K562 (cell line): ENCODE results near the gene COL1A2. TPM values are rescaled to one million over a fixed set of nuclear protein-coding genes. Genes with fewer than 3 reads are reported as not detected.

Source experiments
- ATAC-seq: fragments of 200-7000 bp; cut with Tn5 transposase; 3 replicates; pipeline ENCODE4 v1.9.1; 2020; ENCODE audit warnings: moderate library complexity
- BruUV-seq: library from RNA; stranded (reverse); fragments of 400-500 nt; replicated peaks from 2 replicates; lab custom pipeline; 2021; lab: Mats Ljungman, UMichigan
- CTCF ChIA-PET: fragments of 300-600 bp; formaldehyde crosslinking; extraction: SDS; loops from one replicate; lab custom pipeline; 2021; ENCODE audit warnings: low intra/inter-chr PET ratio; lab: Yijun Ruan, JAX
- POLR2A ChIA-PET: fragments of 300-600, 350-650 bp; sonication (Branson Sonifier 250); formaldehyde crosslinking; extraction: SDS; loops from one replicate; lab custom pipeline; 2021; ENCODE audit warnings: antibody characterized with exemption, inconsistent platforms; lab: Yijun Ruan, JAX
- DNase-seq, 4 experiments: peaks; one replicate each; pipeline versions ENCODE4 v3.0.0 to v3.0.0-alpha.2; 2011 to 2018; ENCODE audit warnings: low spot score in 3 of 4, mixed read lengths in 3 of 4; ENCODE audit errors: extremely low read depth in 1 of 4
- FAIRE-seq: peaks from 2 replicates; lab custom pipeline; 2011; peaks lifted over from hg19 to GRCh38; lab: Jason Lieb, UNC
- H2AFZ ChIP-seq: 2 replicates; pipeline ENCODE4 v1.6.0; 2011; ENCODE audit warnings: low read depth, low read length, control low read depth, inconsistent platforms
- H3K27ac ChIP-seq: fragments of 200-600 bp; 3 replicates; pipeline ENCODE4 v1.8.0; 2011; ENCODE audit warnings: low read depth, mild to moderate bottlenecking, control low read depth, inconsistent platforms, low read length, moderate library complexity, mixed read lengths; ENCODE audit errors: extremely low read depth
- H3K27me3 ChIP-seq, 2 experiments: fragments of 300-600 bp in 1 of 2; 2 replicates in 1 of 2; 3 replicates in 1 of 2; pipeline versions ENCODE4 v1.6.0 to v1.8.0; 2011; ENCODE audit warnings: inconsistent platforms in 2 of 2, low read length in 2 of 2, mild to moderate bottlenecking in 1 of 2, mixed read lengths in 1 of 2, moderate library complexity in 1 of 2; ENCODE audit not compliant: control insufficient read depth in 2 of 2, insufficient read depth in 2 of 2
- H3K36me3 ChIP-seq: fragments of 300-600 bp; 3 replicates; pipeline ENCODE4 v1.8.0; 2011; ENCODE audit warnings: mild to moderate bottlenecking, low read length, inconsistent platforms; ENCODE audit not compliant: control insufficient read depth, insufficient read depth
- H3K4me1 ChIP-seq, 2 experiments: fragments of 200-600 bp in 1 of 2; replicated peaks in 1 of 2; 2 replicates in 1 of 2; 3 replicates in 1 of 2; pipeline versions ENCODE4 v1.5.1 to v1.8.0; 2011; ENCODE audit warnings: inconsistent platforms in 2 of 2, low read length in 2 of 2, mild to moderate bottlenecking in 1 of 2, mixed read lengths in 1 of 2, moderate library complexity in 1 of 2; ENCODE audit not compliant: control insufficient read depth in 2 of 2, insufficient read depth in 2 of 2
- H3K4me2 ChIP-seq: 2 replicates; pipeline ENCODE4 v1.6.1; 2011; ENCODE audit warnings: low read length, control low read depth, inconsistent platforms, mixed read lengths; ENCODE audit not compliant: insufficient read depth
- H3K4me3 ChIP-seq: fragments of 200-600 bp; sonication (generic), shearing (Covaris generic); 2 replicates; pipeline ENCODE4 v1.5.1; 2016; ENCODE audit warnings: control low read depth, inconsistent platforms
- H3K79me2 ChIP-seq: fragments of 200-600 bp; 3 replicates; pipeline ENCODE4 v1.8.0; 2011; ENCODE audit warnings: low read length, inconsistent platforms; ENCODE audit not compliant: control insufficient read depth, insufficient read depth
- H3K9ac ChIP-seq, 2 experiments: 2 replicates each; pipeline versions ENCODE4 v1.6.0 to v1.6.1; 2011; ENCODE audit warnings: low read depth in 2 of 2, low read length in 2 of 2, control low read depth in 1 of 2, inconsistent platforms in 1 of 2, mild to moderate bottlenecking in 1 of 2, mixed read lengths in 1 of 2; ENCODE audit not compliant: insufficient read depth in 1 of 2
- H3K9me1 ChIP-seq: one replicate; pipeline ENCODE4 v1.6.0; 2011; ENCODE audit warnings: inconsistent platforms, mild to moderate bottlenecking, low read length, moderate library complexity; ENCODE audit not compliant: control insufficient read depth, insufficient read depth
- H3K9me3 ChIP-seq: replicated peaks from 2 replicates; pipeline ENCODE4 v1.5.1; 2011; ENCODE audit warnings: low read depth, low read length, inconsistent platforms; ENCODE audit not compliant: control insufficient read depth, insufficient read depth
- H4K20me1 ChIP-seq: replicated peaks from 2 replicates; pipeline ENCODE4 v1.6.1; 2011; ENCODE audit warnings: low read length, inconsistent platforms, mixed read lengths; ENCODE audit not compliant: control insufficient read depth, insufficient read depth
- KAT7 ChIP-seq: sonication (generic); formaldehyde crosslinking; IDR thresholded peaks from 2 replicates; pipeline ENCODE4 v1.8.0; 2022; ENCODE audit warnings: missing genetic modification reagents, mild to moderate bottlenecking, borderline replicate concordance
- NR2F6 ChIP-seq: fragments of 450-650 bp; formaldehyde crosslinking; IDR thresholded peaks from 2 replicates; pipeline ENCODE4 v1.4.0; 2020; ENCODE audit warnings: mild to moderate bottlenecking
- POLR3G ChIP-seq: IDR thresholded peaks from 2 replicates; pipeline ENCODE4 v1.6.1; 2011; ENCODE audit not compliant: insufficient read length, insufficient replicate concordance; ENCODE audit errors: extremely low read depth
- WHSC1 ChIP-seq: IDR thresholded peaks from one replicate; pipeline ENCODE4 v1.6.1; 2012; ENCODE audit warnings: low read length, control low read depth, inconsistent platforms
- ZEB2 ChIP-seq: fragments of 450-650 bp; IDR thresholded peaks from 2 replicates; pipeline ENCODE4 v1.6.1; 2016
- WGBS: fragments of 100-300 bp; shearing (Covaris generic); methylation state at CpG from one replicate; pipeline ENCODE4 v1.1.6; 2016; ENCODE audit warnings: low coverage, mixed read lengths; ENCODE audit not compliant: insufficient coverage; ENCODE audit errors: missing lambda C conversion rate; 5-methylcytosine and 5-hydroxymethylcytosine counted together
- in situ Hi-C: fragments of 300-500 bp; cut with MboI; formaldehyde crosslinking; loops from 4 replicates; pipeline ENCODE4 v1.15.0; 2018; ENCODE audit warnings: inconsistent platforms, mixed read lengths
- intact Hi-C: fragments of 100-400 bp; cut with micrococcal nuclease; formaldehyde crosslinking; loops from 2 replicates; pipeline ENCODE4 v1.14.2; 2022
- polyA plus RNA-seq, 8 experiments: library from polyadenylated mRNA; depleted of rRNA in 4 of 8; stranded (reverse) in 5 of 8; unstranded in 3 of 8; fragments of >200 nt; fragmentation: Nextera tagmentation in 2 of 8; fragmentation: Illumina TruSeq in 1 of 8; extraction: Ambion mirVana in 2 of 8; extraction: Trizol in 1 of 8; gene quantifications; 2 replicates each; pipeline versions ENCODE4 v1.2.1 to v1.2.3, GENCODE V29; 2011 to 2014; ENCODE audit warnings: inconsistent platforms in 1 of 8, missing spikeins in 1 of 8
- total RNA-seq, 7 experiments: library from RNA; depleted of rRNA in 6 of 7; stranded (reverse); fragments of >200 nt in 6 of 7; fragmentation: Illumina TruSeq in 2 of 7; extraction: Trizol in 2 of 7; gene quantifications; 2 replicates each; pipeline versions ENCODE4 v1.2.1 to v1.2.3, GENCODE V29; 2011 to 2021; ENCODE audit warnings: low replicate concordance in 1 of 7
- TF ChIP-seq, protein P1 (sequence below): sonication (generic); formaldehyde crosslinking; IDR thresholded peaks from 2 replicates; pipeline ENCODE4 v1.8.0; 2023; ENCODE audit warnings: mild to moderate bottlenecking, missing genetic modification reagents
- TF ChIP-seq, protein P2 (sequence below): fragments of 450-650 bp; formaldehyde crosslinking; IDR thresholded peaks from 2 replicates; pipeline ENCODE4 v1.4.0; 2020; ENCODE audit warnings: mild to moderate bottlenecking, mixed read lengths

Gene COL1A2
- total and polyA plus RNA-seq, 9 of the 15 experiments (the other 6 are each of a cell fraction or from before 2014, with no cell fraction given), result 0.94 to 11.6 (median 1.7) TPM

DNA sequence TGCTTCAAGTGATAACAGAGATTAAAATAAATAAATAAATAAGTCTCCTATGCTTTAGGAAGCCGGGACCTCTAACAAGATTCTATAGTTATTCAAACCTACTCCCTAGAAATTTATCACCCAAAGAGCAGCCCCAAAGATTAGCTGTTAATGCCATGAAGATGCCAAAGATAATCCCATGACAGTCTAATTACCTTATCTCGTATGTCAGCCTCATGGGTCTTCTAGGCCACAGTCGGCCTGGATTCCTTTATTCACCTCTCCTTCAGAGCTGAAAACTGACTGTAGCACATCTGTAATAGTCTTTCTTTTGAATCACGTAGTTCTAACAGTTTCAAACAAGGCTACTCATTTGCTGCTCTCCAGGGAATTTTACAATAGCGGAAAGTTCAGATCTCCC is 24.2 kb downstream of the COL1A2 start:
- no peaks in the 10 kb centered on the region for H3K79me2 ChIP-seq
- CTCF ChIA-PET, result no interaction called here
- DNase-seq (no peak), FAIRE-seq (no peak), ATAC-seq (no peak)
- H3K4me2 ChIP-seq, result no peak overlapping the region
- in situ Hi-C loops, result no loop called here
- H3K27ac ChIP-seq, result no peak overlapping the region
- H3K9ac ChIP-seq, result no peak overlapping the region
- POLR2A ChIA-PET, result no interaction called here
- H4K20me1 ChIP-seq, result no peaks in the 10 kb centered on the region
- TF ChIP-seq ZEB2 (no peak), WHSC1 (no peak), POLR3G (no peak), KAT7 (no peak), NR2F6 (CRISPR knock-in tag) (no peak)
- TF ChIP-seq, protein P1, sequence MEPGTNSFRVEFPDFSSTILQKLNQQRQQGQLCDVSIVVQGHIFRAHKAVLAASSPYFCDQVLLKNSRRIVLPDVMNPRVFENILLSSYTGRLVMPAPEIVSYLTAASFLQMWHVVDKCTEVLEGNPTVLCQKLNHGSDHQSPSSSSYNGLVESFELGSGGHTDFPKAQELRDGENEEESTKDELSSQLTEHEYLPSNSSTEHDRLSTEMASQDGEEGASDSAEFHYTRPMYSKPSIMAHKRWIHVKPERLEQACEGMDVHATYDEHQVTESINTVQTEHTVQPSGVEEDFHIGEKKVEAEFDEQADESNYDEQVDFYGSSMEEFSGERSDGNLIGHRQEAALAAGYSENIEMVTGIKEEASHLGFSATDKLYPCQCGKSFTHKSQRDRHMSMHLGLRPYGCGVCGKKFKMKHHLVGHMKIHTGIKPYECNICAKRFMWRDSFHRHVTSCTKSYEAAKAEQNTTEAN (CRISPR knock-in tag), result no peak
- TF ChIP-seq, protein P2, sequence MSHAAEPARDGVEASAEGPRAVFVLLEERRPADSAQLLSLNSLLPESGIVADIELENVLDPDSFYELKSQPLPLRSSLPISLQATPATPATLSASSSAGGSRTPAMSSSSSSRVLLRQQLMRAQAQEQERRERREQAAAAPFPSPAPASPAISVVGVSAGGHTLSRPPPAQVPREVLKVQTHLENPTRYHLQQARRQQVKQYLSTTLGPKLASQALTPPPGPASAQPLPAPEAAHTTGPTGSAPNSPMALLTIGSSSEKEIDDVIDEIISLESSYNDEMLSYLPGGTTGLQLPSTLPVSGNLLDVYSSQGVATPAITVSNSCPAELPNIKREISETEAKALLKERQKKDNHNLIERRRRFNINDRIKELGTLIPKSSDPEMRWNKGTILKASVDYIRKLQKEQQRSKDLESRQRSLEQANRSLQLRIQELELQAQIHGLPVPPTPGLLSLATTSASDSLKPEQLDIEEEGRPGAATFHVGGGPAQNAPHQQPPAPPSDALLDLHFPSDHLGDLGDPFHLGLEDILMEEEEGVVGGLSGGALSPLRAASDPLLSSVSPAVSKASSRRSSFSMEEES, result no peak
- TF ChIP-seq, all 486 proteins: peak for 0
- BruUV-seq, result no TSS peak
- H3K4me3 ChIP-seq, result no peak overlapping the region
- H3K36me3 ChIP-seq, result no peaks in the 10 kb centered on the region
- no peaks in the 10 kb centered on the region for H3K9me1 ChIP-seq
- 4% methylated on average over 5 of the region's 5 CpGs for WGBS
- H3K4me1 ChIP-seq, result no peaks in the 10 kb centered on the region
- H3K27me3 ChIP-seq, result no peaks in the 10 kb centered on the region; a peak in 1 of 5 replicates
- intact Hi-C loops, result no loop called here
- no peaks in the 10 kb centered on the region for H3K9me3 ChIP-seq
- no peak overlapping the region for H2AFZ ChIP-seq
